B cell (primary cell): ENCODE results near the gene LRRC75B. TPM values are rescaled to one million over a fixed set of nuclear protein-coding genes. Genes with fewer than 3 reads are reported as not detected.

ENCODE experiments used
- ATAC-seq: fragments of 200-7000 bp; cut with Tn5 transposase; one replicate; pipeline ENCODE4 v1.10.0; 2021; ENCODE audit warnings: low read depth, mild to moderate bottlenecking, moderate number of reproducible peaks, moderate library complexity
- CTCF ChIA-PET: fragments of 350-600 bp; sonication (Branson Sonifier 250); formaldehyde crosslinking; loops from one replicate; lab custom pipeline; 2021; ENCODE audit warnings: antibody characterized with exemption, inconsistent platforms; lab: Charles Lee
- POLR2A ChIA-PET: fragments of 350-600 bp; sonication (Branson Sonifier 250); formaldehyde crosslinking; loops from one replicate; lab custom pipeline; 2021; ENCODE audit warnings: antibody characterized with exemption; lab: Charles Lee
- DNase-seq: peaks from one replicate; pipeline ENCODE4 v3.0.0; 2013
- H2AFZ ChIP-seq: 2 replicates; pipeline ENCODE4 v1.6.1; 2012; ENCODE audit warnings: mild to moderate bottlenecking, low read depth, low read length; ENCODE audit not compliant: insufficient read depth, poor library complexity, severe bottlenecking
- H3K27ac ChIP-seq, 2 donors: 1 replicate in 1 of 2; 2 replicates in 1 of 2; pipeline ENCODE4 v1.5.1; 2012 to 2013; ENCODE audit warnings: low read length in 2 of 2, mild to moderate bottlenecking in 2 of 2, moderate library complexity in 1 of 2
- H3K27me3 ChIP-seq, 4 experiments: fragments of 200-600 bp in 1 of 4; sonication (generic) in 1 of 4; replicated peaks in 1 of 4; 1 replicate in 2 of 4; 2 replicates in 2 of 4; pipeline versions ENCODE4 v1.6.1 to v1.7.0; 2013 to 2016; ENCODE audit warnings: low read length in 3 of 4, mild to moderate bottlenecking in 2 of 4, mixed read lengths in 1 of 4, moderate library complexity in 1 of 4; ENCODE audit not compliant: insufficient read depth in 4 of 4, control insufficient read depth in 3 of 4; ENCODE audit errors: control extremely low read depth in 1 of 4
- H3K36me3 ChIP-seq, 2 experiments: replicated peaks in 1 of 2; 1 replicate in 1 of 2; 2 replicates in 1 of 2; pipeline versions ENCODE4 v1.6.1 to v1.7.1; 2013; ENCODE audit warnings: low read length in 1 of 2; ENCODE audit not compliant: insufficient read depth in 2 of 2, control insufficient read depth in 1 of 2; ENCODE audit errors: control extremely low read depth in 1 of 2, extremely low read depth in 1 of 2
- H3K4me1 ChIP-seq, 2 donors: fragments of 200-600 bp in 1 of 2; sonication (generic) in 1 of 2; 1 replicate in 1 of 2; 2 replicates in 1 of 2; pipeline versions ENCODE4 v1.5.1 to v1.6.1; 2013 to 2017; ENCODE audit warnings: low read length in 2 of 2; ENCODE audit not compliant: control insufficient read depth in 2 of 2, insufficient read depth in 2 of 2
- H3K4me2 ChIP-seq: replicated peaks from 2 replicates; pipeline ENCODE3; 2012; ENCODE audit warnings: mild to moderate bottlenecking, low read depth, low read length; ENCODE audit not compliant: poor library complexity, severe bottlenecking
- H3K4me3 ChIP-seq, 5 experiments: fragments of 200-600 bp in 1 of 5; sonication (generic) in 1 of 5; 1 replicate in 3 of 5; 2 replicates in 2 of 5; pipeline versions ENCODE4 v1.5.1 to v1.7.0; 2011 to 2016; ENCODE audit warnings: low read length in 4 of 5, mild to moderate bottlenecking in 4 of 5, low read depth in 2 of 5, control low read depth in 1 of 5, moderate library complexity in 1 of 5; ENCODE audit not compliant: insufficient read depth in 1 of 5; ENCODE audit errors: control extremely low read depth in 1 of 5, extremely low read depth in 1 of 5
- H3K79me2 ChIP-seq: fragments of 200-600 bp; sonication (generic); one replicate; pipeline ENCODE4 v1.6.0; 2016; ENCODE audit warnings: low read length; ENCODE audit not compliant: control insufficient read depth, insufficient read depth
- H3K9ac ChIP-seq: fragments of 200-600 bp; sonication (generic); 2 replicates; pipeline ENCODE4 v1.6.1; 2017; ENCODE audit warnings: mild to moderate bottlenecking, low read length, moderate library complexity
- H3K9me3 ChIP-seq, 3 donors: one replicate each; pipeline versions ENCODE4 v1.6.1 to v1.7.1; 2013; ENCODE audit warnings: low read length in 2 of 3; ENCODE audit not compliant: control insufficient read depth in 2 of 3, insufficient read depth in 1 of 3; ENCODE audit errors: control extremely low read depth in 1 of 3
- H4K20me1 ChIP-seq: 2 replicates; pipeline ENCODE4 v1.6.0; 2012; ENCODE audit warnings: mild to moderate bottlenecking, low read length; ENCODE audit not compliant: insufficient read depth, control insufficient read depth, poor library complexity, severe bottlenecking
- H3K27ac Mint-ChIP-seq: one replicate; pipeline ENCODE4 v1.8.0; 2021; ENCODE audit warnings: mixed read lengths
- H3K27me3 Mint-ChIP-seq: one replicate; pipeline ENCODE4 v1.8.0; 2021; ENCODE audit warnings: mixed read lengths
- H3K4me1 Mint-ChIP-seq: one replicate; pipeline ENCODE4 v1.8.0; 2021; ENCODE audit warnings: mixed read lengths
- H3K4me3 Mint-ChIP-seq: one replicate; pipeline ENCODE4 v1.8.0; 2021; ENCODE audit warnings: mixed read lengths
- H3K9me3 Mint-ChIP-seq: one replicate; pipeline ENCODE4 v1.8.0; 2022; ENCODE audit warnings: mixed read lengths; ENCODE audit not compliant: insufficient read depth
- CTCF ChIP-seq: fragments of 200-600 bp; IDR thresholded peaks from one replicate; pipeline ENCODE4 v1.8.0; 2022; ENCODE audit warnings: antibody characterized with exemption, mild to moderate bottlenecking
- EZH2 ChIP-seq: IDR thresholded peaks from 2 replicates; pipeline ENCODE4 v1.6.1; 2012; ENCODE audit warnings: borderline replicate concordance, low read depth, mild to moderate bottlenecking, moderate library complexity, low read length; ENCODE audit not compliant: insufficient read depth, poor library complexity, severe bottlenecking
- WGBS: methylation state at CpG from one replicate; pipeline ENCODE4 v1.1.5; 2013; ENCODE audit warnings: missing lambda C conversion rate; ENCODE audit not compliant: insufficient coverage; 5-methylcytosine and 5-hydroxymethylcytosine counted together
- intact Hi-C: fragments of 100-400 bp; cut with micrococcal nuclease; formaldehyde crosslinking; loops from one replicate; pipeline ENCODE4 v1.10.0; 2022
- polyA plus RNA-seq: library from polyadenylated mRNA; depleted of rRNA; stranded (reverse); fragments of >200 nt; gene quantifications from 2 replicates; pipeline ENCODE4 v1.2.3, GENCODE V29; 2012
- total RNA-seq, 2 donors: library from RNA; stranded (reverse); fragments of 120-200 nt in 1 of 2; gene quantifications; 1 replicate in 1 of 2; 2 replicates in 1 of 2; pipeline versions ENCODE4 v1.2.3 to v1.2.4, GENCODE V29; 2013 to 2022

Gene LRRC75B
- total and polyA plus RNA-seq, 2 donors (not counting 1 experiment from before 2014, with no cell fraction given) = 1.3 to 3.1 TPM

GRCh38 chr22:24579258-24579601 lies 13.6 kb downstream of the LRRC75B start:
- CTCF ChIA-PET = no interaction called here
- Histone ChIP-seq H3K79me2 (no peaks in the 10 kb centered on the region), H3K9me3 (no peaks in the 10 kb centered on the region), H3K4me3 (no peak overlapping the region), H4K20me1 (no peaks in the 10 kb centered on the region), H3K9ac (no peak overlapping the region), H3K36me3 (peaks cover 3 to 5% of the 10 kb centered on the region in 2 experiments), H2AFZ (no peak overlapping the region), H3K4me2 (no peak overlapping the region), H3K4me1 (no peaks in the 10 kb centered on the region), H3K27me3 (no peaks in the 10 kb centered on the region), H3K27ac (no peak overlapping the region)
- Mint-ChIP-seq H3K27ac (no peak overlapping the region), H3K4me1 (no peaks in the 10 kb centered on the region), H3K27me3 (no peaks in the 10 kb centered on the region), H3K4me3 (no peak overlapping the region), H3K9me3 (no peaks in the 10 kb centered on the region)
- DNase-seq = no peak
- intact Hi-C loops = no loop called here
- POLR2A ChIA-PET = no interaction called here
- no CpG with 5 or more reads among the region's 1 CpG for WGBS
- no peak for ATAC-seq
- TF ChIP-seq CTCF = no peak
- TF ChIP-seq EZH2 = no peak

DNA sequence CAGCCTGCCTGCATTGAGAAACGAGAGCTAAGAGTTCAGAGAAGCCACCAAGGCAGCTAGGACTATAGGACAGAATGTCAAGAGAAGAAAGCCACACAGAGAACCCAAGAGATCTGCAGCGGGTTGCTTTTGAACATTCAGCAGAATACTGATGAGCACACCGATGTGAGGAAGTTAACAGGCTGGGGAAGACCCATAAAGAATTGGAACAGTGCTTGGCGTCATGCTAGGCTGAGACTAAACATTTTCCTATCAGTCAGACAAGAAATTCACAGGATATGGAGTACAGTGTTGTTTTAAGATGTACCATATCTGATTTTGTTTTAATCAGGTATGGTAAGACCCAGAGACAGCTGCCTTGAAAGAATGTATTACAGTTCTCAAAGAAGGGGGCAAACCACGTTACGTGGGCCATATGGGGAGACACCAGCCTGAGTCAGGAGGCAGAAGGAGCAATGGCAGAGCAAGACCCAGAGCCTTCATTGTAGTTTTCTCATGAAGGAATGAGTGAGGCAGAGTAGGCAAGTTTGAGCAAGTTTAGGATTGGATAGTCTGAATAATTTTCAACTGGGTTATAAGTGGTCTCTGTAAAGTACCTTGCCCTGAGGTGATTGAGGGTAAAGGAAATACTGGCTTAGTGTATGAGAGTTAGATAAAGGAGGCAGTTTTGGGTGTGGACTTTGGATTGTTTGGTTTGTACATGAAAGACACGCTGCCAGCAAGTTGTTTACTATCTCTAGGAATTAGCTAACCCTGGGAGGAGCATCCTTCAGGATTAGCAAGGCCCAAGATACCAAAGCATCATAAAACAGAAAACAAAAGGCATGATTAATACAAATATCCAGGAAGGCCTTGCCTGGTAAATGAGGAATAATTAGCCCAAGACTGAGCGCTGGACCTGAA lies 14.3 kb downstream of the LRRC75B start:
- intact Hi-C loops = no loop called here
- H4K20me1 ChIP-seq = no peaks in the 10 kb centered on the region
- Mint-ChIP-seq H3K9me3 (no peaks in the 10 kb centered on the region), H3K4me1 (no peaks in the 10 kb centered on the region), H3K27me3 (no peaks in the 10 kb centered on the region), H3K27ac (peak overlapping the region; percentile 3), H3K4me3 (no peak overlapping the region)
- DNase-seq (no peak), ATAC-seq (no peak)
- TF ChIP-seq EZH2 (no peak), CTCF (no peak)
- no peak overlapping the region for H3K27ac ChIP-seq
- no peak overlapping the region for H3K4me3 ChIP-seq
- POLR2A ChIA-PET = no interaction called here
- peaks cover 3 to 9% of the 10 kb centered on the region in 2 experiments for H3K36me3 ChIP-seq
- H3K4me2 ChIP-seq = no peak overlapping the region
- no peak overlapping the region for H3K9ac ChIP-seq
- H3K9me3 ChIP-seq = no peaks in the 10 kb centered on the region
- CTCF ChIA-PET = no interaction called here
- no peaks in the 10 kb centered on the region for H3K79me2 ChIP-seq
- 95% methylated on average over 5 of the region's 8 CpGs for WGBS
- H3K27me3 ChIP-seq = no peaks in the 10 kb centered on the region
- no peaks in the 10 kb centered on the region for H3K4me1 ChIP-seq
- H2AFZ ChIP-seq = no peak overlapping the region
